ENCODE data around the gene TMEM38A. TPM values are rescaled to one million over a fixed set of nuclear protein-coding genes. Genes with fewer than 3 reads are reported as not detected.

TMEM38A gene
- total and polyA plus RNA-seq, 9 of the 15 experiments (the other 6 are each of a cell fraction or from before 2014, with no cell fraction given): 0.35 to 2.1 (median 1.2) TPM

GRCh38 chr19:16628183-16628983 is 32.6 kb upstream of the TMEM38A start, which contains the start of gene MED26 (continued):
- TF ChIP-seq ZBTB12 (CRISPR knock-in tag; IDR thresholded peaks at IDR 0.05): peak; percentile 3; the same call in 1 of the 2 replicates
- peak; percentile 76 for TF ChIP-seq HMGN3 (IDR thresholded peaks at IDR 0.05; ENCODE audit: borderline replicate concordance, extremely low read depth, insufficient read length, low read depth, low read length)
- TF ChIP-seq E2F1 (CRISPR knock-in tag; IDR thresholded peaks at IDR 0.05): peak; percentile 59; the same call in 1 of the 2 replicates
- TF ChIP-seq HDAC2 (IDR thresholded peaks at IDR 0.05): peak; percentile 64; the same call in 1 of the 2 replicates
- peak; percentile 97 for TF ChIP-seq TAF1 (IDR thresholded peaks at IDR 0.05; ENCODE audit: control insufficient read depth, extremely low read depth, insufficient read depth, low read length, severe bottlenecking)
- no peak for TF ChIP-seq COPS2 (conservative IDR thresholded peaks at IDR 0.05)
- 0 out of 4 replicates have a peak, but pooled peaks of 1 of the 2 experiments have one; percentile 11 for TF ChIP-seq ZMIZ1 (IDR thresholded peaks at IDR 0.05; ENCODE audit: low read depth in 2 of 2, low read length in 2 of 2)
- peak in 1 of 3 experiments; percentile 27; a peak in 2 of 6 replicates for TF ChIP-seq CTCF (IDR thresholded peaks at IDR 0.05 in 2 of 3, conservative IDR thresholded peaks at IDR 0.05 in 1 of 3; ENCODE audit: insufficient read depth in 2 of 3, low read depth in 1 of 3, low read length in 3 of 3)
- 0 out of 2 replicates have a peak, but pooled peaks have one; percentile 17 for TF ChIP-seq ETV1 (tag; conservative IDR thresholded peaks at IDR 0.05; ENCODE audit: low read depth)
- TF ChIP-seq PTBP1 (IDR thresholded peaks at IDR 0.05; ENCODE audit: low read depth, low read length): no peak
- TF ChIP-seq ZNF445 (CRISPR knock-in tag; IDR thresholded peaks at IDR 0.05; ENCODE audit: low read depth): no peak
- peak; percentile 39 for TF ChIP-seq BCOR (IDR thresholded peaks at IDR 0.05)
- TF ChIP-seq POLR3A (IDR thresholded peaks at IDR 0.05; ENCODE audit: borderline replicate concordance, extremely low read depth, insufficient read depth, insufficient read length): no peak
